HG03060 (cell line): Measurements from ENCODE around the gene MRAS.

Experiments used
- ATAC-seq: cut with Tn5 transposase; IDR thresholded peaks from one replicate; pipeline ENCODE4 v1.9.1; 2021; ENCODE audit warnings: low read depth, moderate number of reproducible peaks; ENCODE audit not compliant: unreplicated experiment

MRAS gene

GRCh38 chr3:138338811-138339210 is 9.6 kb upstream of the MRAS start:
- no peak for ATAC-seq

- ATAC-seq, result no peak
These were observed 7.9 kb upstream of the MRAS start for GRCh38 chr3:138340511-138340910.

DNA sequence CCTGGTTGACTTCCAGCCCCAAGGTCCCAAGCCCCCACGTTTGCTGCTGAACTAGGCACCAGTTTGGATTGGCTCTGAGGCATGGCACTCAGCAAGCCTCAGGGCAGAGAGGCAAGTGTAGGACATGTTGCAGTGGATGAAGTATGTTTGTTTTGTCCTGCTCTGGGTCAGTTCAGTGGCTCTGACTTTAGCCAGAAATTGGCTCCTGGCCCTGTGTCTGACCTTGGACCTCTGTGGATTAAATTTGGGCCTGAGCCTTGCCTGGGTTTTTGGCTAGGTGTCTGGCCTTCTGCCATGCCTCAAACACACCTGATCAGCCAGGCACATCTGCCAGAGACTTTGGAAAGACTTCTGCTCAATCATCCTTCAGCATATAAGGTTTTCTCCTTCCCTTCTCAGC is 3.6 kb upstream of the MRAS start:
- ATAC-seq, result no peak

DNA sequence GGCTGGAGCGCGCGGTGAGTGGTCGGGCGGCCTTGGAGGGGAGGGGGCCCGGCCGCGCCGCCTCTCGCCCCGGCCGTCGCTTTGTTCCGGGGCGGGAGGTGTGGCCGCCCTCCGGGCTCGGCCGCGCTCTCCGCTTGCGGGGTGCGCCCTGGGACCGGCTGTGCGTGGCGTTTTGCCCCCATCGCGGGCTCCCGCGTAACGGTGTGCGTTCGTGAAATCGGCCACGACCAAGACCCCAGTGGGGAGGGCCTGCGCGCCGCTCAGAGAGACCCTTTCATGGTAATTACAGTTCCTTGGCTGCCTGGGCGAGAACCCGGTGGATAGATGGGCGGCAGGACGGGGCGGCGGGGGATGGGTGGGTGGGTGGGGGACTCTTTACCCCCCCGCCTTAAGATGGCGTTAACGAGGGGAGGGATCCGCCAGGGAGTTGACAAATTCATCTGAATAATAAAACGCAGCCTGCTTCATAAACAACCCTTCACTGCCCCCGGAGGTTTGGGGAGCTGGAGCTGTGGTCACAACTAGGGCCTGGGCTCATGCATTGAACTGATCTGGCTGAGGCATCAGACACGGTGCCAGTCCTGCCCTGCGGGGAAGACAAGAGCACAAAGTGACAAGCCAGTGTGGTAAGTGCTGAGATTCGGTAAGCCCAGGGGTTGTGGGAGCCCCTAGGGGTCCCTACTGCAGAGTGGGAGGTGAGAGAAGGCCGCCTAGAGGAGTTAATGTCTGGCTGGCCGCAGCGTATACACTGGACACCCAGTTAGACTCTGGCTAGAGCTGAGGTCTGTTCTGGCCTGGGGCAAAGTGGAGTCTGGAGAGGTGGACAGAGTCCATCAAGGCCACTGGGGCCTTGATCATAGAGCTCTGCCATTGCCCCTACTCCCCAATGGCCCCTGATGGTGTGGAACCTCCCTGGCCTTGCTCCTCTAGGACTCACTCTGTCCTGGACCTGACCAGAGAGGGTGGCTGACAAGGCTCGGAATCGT is 668 bp downstream of the MRAS start:
- ATAC-seq, result no peak

DNA sequence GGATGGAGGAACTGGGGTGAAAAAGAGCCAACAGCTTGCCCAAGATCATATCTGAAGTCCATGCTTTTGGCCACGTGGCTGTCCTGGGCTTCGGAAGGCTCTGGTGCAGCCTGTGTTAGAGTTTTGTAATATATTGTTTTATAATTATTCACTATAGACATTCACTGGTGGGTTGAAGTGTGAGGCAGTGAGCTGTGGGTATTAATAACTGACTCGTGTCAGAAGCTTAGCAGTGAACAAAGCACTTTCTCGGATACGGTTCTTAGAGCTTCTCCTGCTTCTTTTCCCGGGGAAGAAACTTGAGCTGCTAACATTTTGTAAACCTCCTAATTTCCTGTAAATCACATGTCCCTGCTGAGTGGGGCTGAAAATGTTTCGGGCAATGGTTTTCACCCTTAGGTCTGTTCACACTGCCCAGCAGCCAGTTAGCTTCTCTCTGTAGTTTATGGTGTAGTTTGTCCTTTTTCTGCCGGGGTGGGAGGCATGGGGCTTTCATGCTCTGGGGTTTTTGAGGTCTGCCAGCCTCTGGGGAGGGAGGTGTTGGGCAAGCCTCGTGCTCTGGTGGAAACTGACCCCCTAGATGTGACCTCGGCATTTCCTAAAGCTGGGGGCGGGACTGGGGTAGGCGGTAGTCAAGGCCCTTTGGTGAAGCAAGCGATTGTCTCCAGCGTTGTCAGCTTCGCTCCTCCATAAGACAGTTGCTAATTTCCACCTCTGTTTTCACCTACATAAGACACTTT is 1.7 kb downstream of the MRAS start:
- ATAC-seq, result no peak

DNA sequence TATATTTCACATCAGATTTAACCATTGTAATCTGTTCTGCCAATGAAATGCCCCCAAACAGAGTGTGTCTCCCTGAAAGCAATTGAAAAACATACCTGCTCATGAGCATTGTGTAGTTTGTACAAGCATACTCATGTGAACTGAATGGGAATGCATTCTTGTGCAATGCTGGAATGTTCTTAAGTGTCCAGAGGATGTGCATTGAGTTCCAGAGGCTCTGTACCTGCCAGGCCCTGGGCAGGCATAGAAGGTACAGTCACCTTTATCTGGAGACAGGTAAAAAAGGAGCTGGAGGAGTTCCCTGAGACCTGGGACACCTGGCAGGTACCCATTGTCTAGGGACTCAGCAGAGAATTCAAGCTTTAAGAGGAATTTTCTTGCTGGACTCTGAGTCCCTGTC is 2.8 kb downstream of the MRAS start:
- ATAC-seq, result no peak

DNA sequence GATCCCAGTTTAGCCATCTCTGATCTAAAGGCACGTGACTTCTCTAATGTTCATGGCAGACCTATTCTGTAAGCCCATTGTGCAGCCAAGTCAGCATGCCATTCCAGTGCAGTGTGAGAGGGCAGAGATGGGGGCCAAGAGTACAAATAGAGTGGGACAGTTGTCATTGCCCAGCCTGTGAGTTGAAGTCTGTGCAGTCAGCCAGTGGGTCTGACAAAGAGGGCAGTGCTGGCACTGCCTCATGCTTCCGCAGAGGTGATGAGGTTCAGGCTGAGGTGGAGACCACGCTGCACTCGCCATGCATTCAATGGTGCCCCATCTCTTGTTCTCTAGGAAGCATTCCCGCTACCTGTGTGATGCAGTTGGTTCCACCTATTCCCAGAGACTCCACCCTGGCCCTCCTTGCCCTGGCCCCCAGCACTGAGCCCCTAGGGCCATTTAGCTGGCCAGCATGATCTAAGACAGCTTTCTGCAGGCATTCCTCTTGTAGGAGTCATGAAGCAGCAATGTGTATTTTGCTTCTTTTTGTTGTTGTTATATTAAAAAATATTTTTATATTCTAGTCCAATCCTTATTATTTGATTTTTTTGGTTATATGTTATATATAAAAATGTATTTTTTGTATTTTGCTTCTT is 3.7 kb downstream of the MRAS start:
- ATAC-seq, result no peak

DNA sequence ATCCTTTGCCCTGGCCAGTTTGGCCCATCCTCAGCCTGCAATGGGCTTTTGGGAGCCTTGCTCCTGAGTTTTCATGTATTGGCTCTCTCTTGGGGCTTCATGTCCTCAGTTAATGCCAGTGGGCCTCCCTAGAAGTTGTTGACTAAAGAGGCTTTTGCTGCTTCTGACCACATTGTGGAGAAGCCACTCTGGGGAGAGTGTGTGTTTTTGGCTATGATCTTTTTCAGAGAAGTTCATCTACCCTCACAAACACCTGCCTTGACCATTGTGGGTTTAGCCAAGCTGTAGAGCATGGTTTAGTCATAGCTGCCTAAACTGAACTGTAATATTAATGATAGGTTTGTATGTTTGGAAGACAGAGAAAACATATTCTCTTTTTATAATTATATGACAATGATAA is 6.0 kb downstream of the MRAS start:
- ATAC-seq, result no peak

GRCh38 chr3:138355071-138355470 is 6.7 kb downstream of the MRAS start:
- no peak for ATAC-seq

GRCh38 chr3:138356730-138357405 is 8.5 kb downstream of the MRAS start:
- ATAC-seq, result no peak

DNA sequence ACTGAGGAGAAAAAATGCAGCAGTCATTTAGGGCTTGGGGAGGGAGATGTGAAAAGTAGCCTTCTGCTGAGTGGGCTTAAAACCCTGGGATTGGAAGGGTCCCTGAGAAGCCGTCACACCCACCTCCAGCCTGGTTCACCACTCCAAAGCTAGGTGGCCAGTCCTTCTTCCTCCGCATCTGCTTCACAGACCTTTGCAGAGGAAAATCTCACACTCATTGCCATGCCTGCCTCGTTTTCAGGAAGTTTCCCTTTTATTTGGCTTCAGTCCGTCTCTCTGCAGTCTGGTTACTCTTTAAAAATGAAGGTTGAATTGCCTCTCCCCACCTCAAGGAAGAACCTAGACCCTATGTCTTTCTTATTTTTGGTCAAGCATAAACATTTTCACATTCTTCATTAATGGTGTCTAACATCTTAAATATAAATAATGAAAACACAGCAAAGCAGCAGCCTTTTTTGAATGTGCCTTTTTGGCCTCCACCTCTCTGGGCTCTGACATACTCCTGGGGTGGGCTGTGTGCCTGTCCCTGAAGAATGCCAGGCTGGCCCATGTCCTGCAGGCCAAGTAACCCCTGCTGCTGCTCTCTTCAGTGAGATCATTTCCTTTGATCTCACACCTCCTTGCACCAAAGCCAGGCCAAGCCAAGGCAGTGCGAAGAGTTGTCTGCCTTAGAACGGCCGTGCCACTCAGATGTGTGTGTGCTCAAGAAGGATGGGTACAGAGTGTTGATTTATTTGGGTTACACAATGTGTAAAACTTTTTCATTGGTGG is 11.0 kb downstream of the MRAS start:
- ATAC-seq, result no peak

- ATAC-seq, result no peak
These were observed 11.8 kb downstream of the MRAS start for GRCh38 chr3:138359919-138360868.

GRCh38 chr3:138360869-138361525 is 12.6 kb downstream of the MRAS start:
- no peak for ATAC-seq

- ATAC-seq, result no peak
These were observed 13.2 kb downstream of the MRAS start for GRCh38 chr3:138361561-138361971.

- ATAC-seq, result no peak
These were observed 14.2 kb downstream of the MRAS start for GRCh38 chr3:138362538-138362937.

GRCh38 chr3:138363322-138363721 is 14.9 kb downstream of the MRAS start:
- ATAC-seq, result no peak

GRCh38 chr3:138364356-138365252 is 16.2 kb downstream of the MRAS start:
- ATAC-seq, result no peak
